GM12801 (cell line): ENCODE measurements around the gene TTLL4.

Source experiments
- CTCF ChIP-seq: IDR thresholded peaks from one replicate; pipeline ENCODE4 v1.5.1; 2011; ENCODE audit warnings: control low read depth; ENCODE audit not compliant: insufficient read length; ENCODE audit errors: extremely low read depth

TTLL4 gene

GRCh38 chr2:218743068-218743467 lies 32.4 kb downstream of the TTLL4 start:
- TF ChIP-seq CTCF = no peak

- no peak for TF ChIP-seq CTCF
Measured at GRCh38 chr2:218744615-218745014, 34.0 kb downstream of the TTLL4 start.

GRCh38 chr2:218745160-218745558 lies 34.5 kb downstream of the TTLL4 start:
- no peak for TF ChIP-seq CTCF

DNA sequence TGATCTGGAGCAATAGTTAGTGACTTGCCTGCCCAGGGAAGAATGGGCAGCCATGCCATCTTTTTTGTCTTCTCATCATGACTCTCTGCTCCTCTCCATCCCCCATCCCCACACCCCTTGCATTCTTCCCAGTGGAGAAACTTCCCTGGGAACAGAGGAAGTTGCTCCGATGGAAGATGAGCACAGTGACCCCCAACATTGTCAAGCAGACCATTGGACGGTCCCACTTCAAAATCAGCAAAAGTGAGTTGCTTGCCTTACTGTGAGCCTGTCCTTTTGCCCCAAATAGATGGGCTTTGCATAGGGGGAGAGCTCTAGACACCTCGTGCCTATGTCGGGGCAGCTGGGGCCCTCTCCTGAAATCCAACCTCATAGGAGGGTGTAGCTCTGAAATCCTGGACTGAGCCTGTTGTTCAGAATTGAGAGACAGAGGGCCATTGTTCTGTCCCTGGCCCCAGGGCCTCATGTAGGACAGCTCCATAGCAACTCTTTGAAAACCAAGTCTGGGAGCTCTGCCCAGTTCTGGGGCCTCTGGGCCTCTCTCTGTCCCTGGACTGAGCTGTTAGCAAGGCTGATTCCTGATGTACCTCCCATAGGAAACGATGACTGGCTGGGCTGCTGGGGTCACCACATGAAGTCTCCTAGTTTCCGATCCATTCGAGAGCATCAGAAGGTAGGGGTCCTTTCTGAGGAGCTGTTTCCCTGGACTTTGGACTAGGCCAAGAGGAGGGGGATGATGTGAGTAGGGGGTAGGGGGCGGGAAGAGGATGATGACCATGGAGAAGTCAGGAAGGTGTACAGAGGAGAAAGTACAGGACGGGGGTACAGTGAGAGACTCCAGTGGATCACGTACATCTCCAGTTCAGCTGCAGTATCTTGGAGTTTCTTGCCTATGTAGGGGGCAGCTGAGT lies 35.2 kb downstream of the TTLL4 start:
- no peak for TF ChIP-seq CTCF

DNA sequence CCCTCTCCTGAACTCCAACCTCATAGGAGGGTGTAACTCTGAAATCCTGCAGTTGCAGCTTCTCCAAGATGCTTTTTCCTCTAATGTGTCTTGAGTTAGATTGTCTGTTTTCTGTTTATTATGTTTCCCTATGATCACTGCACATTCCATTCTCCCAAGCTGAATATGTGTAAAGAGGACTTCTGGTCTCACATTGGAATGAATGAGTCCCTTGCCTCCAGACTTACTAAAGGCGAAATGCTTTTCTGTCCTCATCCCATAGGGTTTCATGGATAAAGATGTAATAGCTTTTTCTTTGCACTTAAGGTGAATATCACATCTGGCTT lies 35.8 kb downstream of the TTLL4 start:
- TF ChIP-seq CTCF = no peak

- no peak for TF ChIP-seq CTCF
Measured at GRCh38 chr2:218746960-218747359, 36.3 kb downstream of the TTLL4 start.

- no peak for TF ChIP-seq CTCF
Measured at GRCh38 chr2:218748741-218749441, 38.3 kb downstream of the TTLL4 start.
